Ammon's horn (tissue), 1 donor: ENCODE results near the gene PAM16.

ENCODE experiments used
- DNase-seq: peaks from one replicate; pipeline ENCODE4 v3.0.0-alpha.2; 2016; ENCODE audit warnings: low spot score

The PAM16 gene

GRCh38 chr16:4298761-4299522, 52.2 kb downstream of the PAM16 start:
- DNase-seq = no peak

- DNase-seq = no peak
Measured at GRCh38 chr16:4297480-4297879, 53.6 kb downstream of the PAM16 start.

- DNase-seq = no peak
Measured at GRCh38 chr16:4295581-4295980, 55.5 kb downstream of the PAM16 start.

GRCh38 chr16:4293822-4294457, 57.2 kb downstream of the PAM16 start:
- no peak for DNase-seq

GRCh38 chr16:4293181-4293716, 57.9 kb downstream of the PAM16 start:
- no peak for DNase-seq

GRCh38 chr16:4291699-4292098, 59.4 kb downstream of the PAM16 start:
- DNase-seq = no peak
